ENCODE data around the gene SLC38A7. TPM values are rescaled to one million over a fixed set of nuclear protein-coding genes. Genes with fewer than 3 reads are reported as not detected.

The SLC38A7 gene
- polyA plus RNA-seq, 1 experiment = 11.7 TPM

DNA sequence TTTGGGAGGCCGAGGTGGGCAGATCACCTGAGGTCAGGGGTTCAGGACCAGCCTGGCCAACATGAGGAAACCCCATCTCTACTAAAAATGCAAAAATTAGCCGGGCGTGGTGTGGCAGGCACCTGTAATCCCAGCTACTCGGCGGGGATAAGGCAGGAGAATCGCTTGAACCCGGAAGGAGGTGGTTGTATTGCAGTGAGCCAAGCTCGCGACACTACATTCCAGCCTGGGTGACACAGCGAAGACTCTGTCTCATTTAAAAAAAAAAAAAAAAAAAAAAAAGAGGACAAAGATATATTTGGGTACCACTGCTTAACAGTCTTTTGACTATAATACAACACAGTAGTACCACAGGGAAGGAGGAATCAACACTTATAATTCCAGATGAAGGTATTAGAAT, 64.2 kb downstream of the SLC38A7 start:
- DNase-seq (ENCODE audit: low read depth, low spot score) = no peak
- ChIA-PET CTCF (interaction anchor here (0.7 kb wide), 1 partner anchor 422 kb away, joined by 3 read pairs; the partner anchor contains the start of gene CSNK2A2), POLR2A (interaction anchor here (0.6 kb wide), 1 partner anchor 8 kb away, joined by 4 read pairs; no protein-coding TSS in a partner anchor)
- H3K27me3 ChIP-seq (ENCODE audit: control insufficient read depth, insufficient read depth, low read length) = no peaks in the 10 kb centered on the region
- no peaks in the 10 kb centered on the region for H3K9me3 ChIP-seq (ENCODE audit: control insufficient read depth, insufficient read depth, low read length)
- no peak overlapping the region for H3K4me3 ChIP-seq (ENCODE audit: low read depth, low read length)
- H3K27ac ChIP-seq (ENCODE audit: low read depth, low read length) = no peak overlapping the region
- TF ChIP-seq, protein P1, sequence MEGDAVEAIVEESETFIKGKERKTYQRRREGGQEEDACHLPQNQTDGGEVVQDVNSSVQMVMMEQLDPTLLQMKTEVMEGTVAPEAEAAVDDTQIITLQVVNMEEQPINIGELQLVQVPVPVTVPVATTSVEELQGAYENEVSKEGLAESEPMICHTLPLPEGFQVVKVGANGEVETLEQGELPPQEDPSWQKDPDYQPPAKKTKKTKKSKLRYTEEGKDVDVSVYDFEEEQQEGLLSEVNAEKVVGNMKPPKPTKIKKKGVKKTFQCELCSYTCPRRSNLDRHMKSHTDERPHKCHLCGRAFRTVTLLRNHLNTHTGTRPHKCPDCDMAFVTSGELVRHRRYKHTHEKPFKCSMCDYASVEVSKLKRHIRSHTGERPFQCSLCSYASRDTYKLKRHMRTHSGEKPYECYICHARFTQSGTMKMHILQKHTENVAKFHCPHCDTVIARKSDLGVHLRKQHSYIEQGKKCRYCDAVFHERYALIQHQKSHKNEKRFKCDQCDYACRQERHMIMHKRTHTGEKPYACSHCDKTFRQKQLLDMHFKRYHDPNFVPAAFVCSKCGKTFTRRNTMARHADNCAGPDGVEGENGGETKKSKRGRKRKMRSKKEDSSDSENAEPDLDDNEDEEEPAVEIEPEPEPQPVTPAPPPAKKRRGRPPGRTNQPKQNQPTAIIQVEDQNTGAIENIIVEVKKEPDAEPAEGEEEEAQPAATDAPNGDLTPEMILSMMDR (IDR thresholded peaks at IDR 0.05; ENCODE audit: low read depth, low read length) = no peak

DNA sequence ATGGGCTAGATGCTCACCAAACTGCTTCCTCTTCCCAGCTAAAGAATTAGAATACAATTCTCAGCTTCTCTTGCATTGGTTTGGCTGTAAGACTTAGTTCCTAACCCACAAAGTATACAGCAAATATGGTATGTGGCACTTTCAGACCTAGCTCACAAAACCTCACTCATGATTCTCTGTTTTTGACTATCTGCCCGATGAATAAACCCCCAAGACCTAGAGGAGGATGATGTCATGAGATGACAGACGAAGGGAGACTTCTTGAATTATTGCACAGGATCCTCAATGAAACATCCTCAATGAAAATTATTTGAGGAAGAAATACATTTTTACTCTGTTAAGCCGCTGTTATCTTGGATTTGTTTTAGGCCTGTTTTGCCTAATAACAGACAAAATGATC, 69.3 kb downstream of the SLC38A7 start:
- Histone ChIP-seq H3K4me3 (ENCODE audit: low read depth, low read length) (no peak overlapping the region), H3K9me3 (ENCODE audit: control insufficient read depth, insufficient read depth, low read length) (no peaks in the 10 kb centered on the region), H3K27ac (ENCODE audit: low read depth, low read length) (peak overlapping the region; percentile 75), H3K27me3 (ENCODE audit: control insufficient read depth, insufficient read depth, low read length) (no peaks in the 10 kb centered on the region)
- DNase-seq (ENCODE audit: low read depth, low spot score) = no peak
- POLR2A ChIA-PET = interaction anchor here (1.5 kb wide), 1 partner anchor 14 kb away, joined by 4 read pairs; the partner anchor contains the start of gene CNOT1
- TF ChIP-seq, protein P1 (IDR thresholded peaks at IDR 0.05; ENCODE audit: low read depth, low read length) = no peak
- CTCF ChIA-PET = interaction anchor here (1.5 to 1.8 kb wide), 2 partner anchors 120 to 141 kb away, joined by 4 to 5 read pairs; no protein-coding TSS in a partner anchor

Other genes starting within 250 kb of the SLC38A7 start
- 24.3 and 29.0 TPM in 2 replicates for gene NDRG4, start 184.6 kb downstream of the SLC38A7 start, polyA plus RNA-seq (2011; rRNA removed)
- gene SETD6, start 169.3 kb downstream of the SLC38A7 start, polyA plus RNA-seq (2011; rRNA removed) = 5.3 and 6.5 TPM in 2 replicates
- gene CNOT1, start 54.9 kb downstream of the SLC38A7 start, polyA plus RNA-seq (2011; rRNA removed) = 151 and 195 TPM in 2 replicates
- 98.2 and 99.8 TPM in 2 replicates for gene GOT2, start 49.5 kb upstream of the SLC38A7 start, polyA plus RNA-seq (2011; rRNA removed)

All from AG04450 (cell line).